CD4-positive, alpha-beta T cell treated with Interferon gamma for 1 hour (primary cell): Measurements from ENCODE around the gene GRAMD2B.

Source experiments
- DNase-seq: peaks from one replicate; pipeline ENCODE4 v3.0.0-alpha.2; 2020

Gene GRAMD2B

GRCh38 chr5:126483156-126483555, 59.9 kb downstream of the GRAMD2B start:
- no peak for DNase-seq

GRCh38 chr5:126484253-126484652, 61.0 kb downstream of the GRAMD2B start:
- no peak for DNase-seq

GRCh38 chr5:126486332-126486731, 63.1 kb downstream of the GRAMD2B start:
- no peak for DNase-seq

GRCh38 chr5:126487596-126487995, 64.4 kb downstream of the GRAMD2B start:
- DNase-seq = no peak

GRCh38 chr5:126488443-126489065, 65.3 kb downstream of the GRAMD2B start:
- no peak for DNase-seq

- DNase-seq = no peak
These were observed 67.1 kb downstream of the GRAMD2B start for GRCh38 chr5:126490167-126490940.

GRCh38 chr5:126492939-126493338, 69.7 kb downstream of the GRAMD2B start:
- DNase-seq = no peak

GRCh38 chr5:126494393-126494792, 71.2 kb downstream of the GRAMD2B start:
- DNase-seq = no peak

- DNase-seq = no peak
These were observed 74.3 kb downstream of the GRAMD2B start for GRCh38 chr5:126497506-126497905.

- no peak for DNase-seq
These were observed 76.1 kb downstream of the GRAMD2B start for GRCh38 chr5:126499278-126499677.

- DNase-seq = peak; percentile 8
These were observed 76.7 kb downstream of the GRAMD2B start for GRCh38 chr5:126499853-126500342.

GRCh38 chr5:126501448-126501847, 78.2 kb downstream of the GRAMD2B start:
- DNase-seq = no peak

GRCh38 chr5:126503602-126504104, 80.4 kb downstream of the GRAMD2B start:
- no peak for DNase-seq

GRCh38 chr5:126506079-126506478, 82.9 kb downstream of the GRAMD2B start:
- no peak for DNase-seq

- DNase-seq = no peak
These were observed 85.2 kb downstream of the GRAMD2B start for GRCh38 chr5:126508251-126508961.

- DNase-seq = no peak
These were observed 85.7 kb downstream of the GRAMD2B start for GRCh38 chr5:126508962-126509279.

GRCh38 chr5:126509339-126509738, 86.1 kb downstream of the GRAMD2B start:
- DNase-seq = no peak

- no peak for DNase-seq
These were observed 88.8 kb downstream of the GRAMD2B start for GRCh38 chr5:126511961-126512360.

GRCh38 chr5:126512451-126512850, 89.2 kb downstream of the GRAMD2B start:
- DNase-seq = no peak

- DNase-seq = no peak
These were observed 90.1 kb downstream of the GRAMD2B start for GRCh38 chr5:126513302-126513701.

- DNase-seq = no peak
These were observed 90.5 kb downstream of the GRAMD2B start for GRCh38 chr5:126513703-126514102.

- DNase-seq = no peak
These were observed 90.9 kb downstream of the GRAMD2B start for GRCh38 chr5:126514131-126514557.

GRCh38 chr5:126514558-126515141, 91.4 kb downstream of the GRAMD2B start:
- no peak for DNase-seq
